H9 (cell line): ENCODE data around the gene DCC. TPM values are rescaled to one million over a fixed set of nuclear protein-coding genes. Genes with fewer than 3 reads are reported as not detected.

ENCODE experiments used
- DNase-seq: peaks from one replicate; pipeline ENCODE4 v3.0.0-alpha.2; 2017
- H2AFZ ChIP-seq: one replicate; pipeline ENCODE4 v1.6.1; 2013; ENCODE audit warnings: mild to moderate bottlenecking, low read length, control low read depth, moderate library complexity
- H2AK5ac ChIP-seq: 2 replicates; pipeline ENCODE4 v1.6.1; 2013; ENCODE audit warnings: low read length, control low read depth, mixed read lengths; ENCODE audit not compliant: insufficient read length
- H2BK120ac ChIP-seq: one replicate; pipeline ENCODE4 v1.6.1; 2013; ENCODE audit warnings: low read depth, mild to moderate bottlenecking, low read length, control low read depth, inconsistent platforms; ENCODE audit not compliant: poor library complexity, severe bottlenecking
- H2BK12ac ChIP-seq: 2 replicates; pipeline ENCODE4 v1.6.1; 2013; ENCODE audit warnings: low read length, control low read depth, mixed read lengths, low read depth; ENCODE audit not compliant: insufficient read length
- H2BK15ac ChIP-seq: 2 replicates; pipeline ENCODE4 v1.6.1; 2013; ENCODE audit warnings: low read depth, low read length, control low read depth
- H2BK20ac ChIP-seq: one replicate; pipeline ENCODE4 v1.6.1; 2013; ENCODE audit warnings: low read depth, mild to moderate bottlenecking, low read length, control low read depth, inconsistent platforms; ENCODE audit not compliant: poor library complexity, severe bottlenecking
- H2BK5ac ChIP-seq: 2 replicates; pipeline ENCODE4 v1.6.1; 2013; ENCODE audit warnings: low read length, control low read depth, mixed read lengths; ENCODE audit not compliant: insufficient read length
- H3K14ac ChIP-seq: 2 replicates; pipeline ENCODE4 v1.6.1; 2013; ENCODE audit warnings: low read length, control low read depth; ENCODE audit not compliant: insufficient read depth
- H3K18ac ChIP-seq: 2 replicates; pipeline ENCODE4 v1.6.1; 2013; ENCODE audit warnings: low read depth, mild to moderate bottlenecking, mixed read lengths, low read length, control low read depth; ENCODE audit not compliant: insufficient read length
- H3K23ac ChIP-seq: 2 replicates; pipeline ENCODE4 v1.6.1; 2013; ENCODE audit warnings: low read length, control low read depth, mixed read lengths, low read depth; ENCODE audit not compliant: insufficient read length
- H3K23me2 ChIP-seq: 2 replicates; pipeline ENCODE4 v1.6.1; 2013; ENCODE audit warnings: low read depth, mild to moderate bottlenecking, mixed read lengths, low read length, control low read depth; ENCODE audit not compliant: insufficient read length, poor library complexity, severe bottlenecking
- H3K27ac ChIP-seq: 2 replicates; pipeline ENCODE4 v1.5.1; 2013; ENCODE audit warnings: low read length, control low read depth, mixed read lengths, low read depth; ENCODE audit not compliant: insufficient read length
- H3K27me3 ChIP-seq: 2 replicates; pipeline ENCODE4 v1.6.1; 2013; ENCODE audit warnings: low read length, control low read depth, inconsistent platforms; ENCODE audit not compliant: insufficient read depth
- H3K4ac ChIP-seq: 2 replicates; pipeline ENCODE4 v1.6.1; 2013; ENCODE audit warnings: low read depth, mild to moderate bottlenecking, control low read depth, inconsistent platforms, low read length, moderate library complexity
- H3K4me1 ChIP-seq: 2 replicates; pipeline ENCODE4 v1.6.1; 2013; ENCODE audit warnings: low read length, control low read depth, inconsistent platforms; ENCODE audit not compliant: insufficient read depth
- H3K4me2 ChIP-seq: 2 replicates; pipeline ENCODE4 v1.6.1; 2013; ENCODE audit warnings: low read length, control low read depth, mixed read lengths; ENCODE audit not compliant: insufficient read length, insufficient read depth
- H3K56ac ChIP-seq: 2 replicates; pipeline ENCODE4 v1.6.1; 2013; ENCODE audit warnings: low read depth, mild to moderate bottlenecking, mixed read lengths, low read length, control low read depth; ENCODE audit not compliant: insufficient read length
- H3K79me1 ChIP-seq: 2 replicates; pipeline ENCODE4 v1.6.1; 2013; ENCODE audit warnings: low read depth, mild to moderate bottlenecking, moderate library complexity, low read length, control low read depth, inconsistent platforms; ENCODE audit not compliant: insufficient read depth, poor library complexity, severe bottlenecking
- H3K79me2 ChIP-seq: 2 replicates; pipeline ENCODE4 v1.6.1; 2013; ENCODE audit warnings: low read length, control low read depth, inconsistent platforms; ENCODE audit not compliant: insufficient read depth
- H3K9ac ChIP-seq: 2 replicates; pipeline ENCODE4 v1.6.1; 2013; ENCODE audit warnings: low read length, control low read depth, mixed read lengths; ENCODE audit not compliant: insufficient read length; ENCODE audit errors: extremely low read depth
- H3K9me3 ChIP-seq: one replicate; pipeline ENCODE4 v1.6.1; 2013; ENCODE audit warnings: low read depth, low read length, inconsistent platforms; ENCODE audit not compliant: control insufficient read depth
- H3T11ph ChIP-seq: one replicate; pipeline ENCODE4 v1.6.1; 2013; ENCODE audit warnings: mild to moderate bottlenecking, low read length, control low read depth, inconsistent platforms
- H4K20me1 ChIP-seq: one replicate; pipeline ENCODE4 v1.6.1; 2013; ENCODE audit not compliant: control insufficient read depth, insufficient read length, insufficient read depth
- H4K5ac ChIP-seq: 2 replicates; pipeline ENCODE4 v1.6.1; 2013; ENCODE audit warnings: low read depth, mild to moderate bottlenecking, mixed read lengths, low read length, control low read depth; ENCODE audit not compliant: insufficient read length
- H4K8ac ChIP-seq: replicated peaks from 2 replicates; pipeline ENCODE4 v1.6.1; 2013; ENCODE audit warnings: low read length, control low read depth, mixed read lengths, low read depth; ENCODE audit not compliant: insufficient read length
- H4K91ac ChIP-seq: 2 replicates; pipeline ENCODE4 v1.6.1; 2013; ENCODE audit warnings: low read depth, mild to moderate bottlenecking, moderate library complexity, mixed read lengths, low read length, control low read depth; ENCODE audit not compliant: insufficient read length
- H3K27ac Mint-ChIP-seq, 3 experiments: 2 replicates in 2 of 3; 3 replicates in 1 of 3; pipeline ENCODE4 v1.8.0; 2020 to 2021; ENCODE audit warnings: mixed read lengths in 3 of 3, mild to moderate bottlenecking in 1 of 3, moderate library complexity in 1 of 3
- H3K27me3 Mint-ChIP-seq: 2 replicates; pipeline ENCODE4 v1.8.0; 2021; ENCODE audit warnings: low read depth, mild to moderate bottlenecking, moderate library complexity, mixed read lengths
- H3K36me3 Mint-ChIP-seq, 3 experiments: 2 replicates in 2 of 3; 3 replicates in 1 of 3; pipeline ENCODE4 v1.8.0; 2020 to 2021; ENCODE audit warnings: low read depth in 3 of 3, mixed read lengths in 3 of 3; ENCODE audit not compliant: insufficient read depth in 1 of 3
- H3K4me1 Mint-ChIP-seq, 2 experiments: 2 replicates each; pipeline ENCODE4 v1.8.0; 2020; ENCODE audit warnings: mixed read lengths in 2 of 2
- H3K4me3 Mint-ChIP-seq, 2 experiments: 2 replicates in 1 of 2; 3 replicates in 1 of 2; pipeline ENCODE4 v1.8.0; 2020 to 2021; ENCODE audit warnings: mild to moderate bottlenecking in 2 of 2, mixed read lengths in 2 of 2, moderate library complexity in 1 of 2
- H3K9me3 Mint-ChIP-seq, 2 experiments: 2 replicates in 1 of 2; 3 replicates in 1 of 2; pipeline ENCODE4 v1.8.0; 2020; ENCODE audit warnings: mild to moderate bottlenecking in 2 of 2, mixed read lengths in 2 of 2, moderate library complexity in 1 of 2
- WGBS: extraction: QIAGEN DNeasy Blood & Tissue Kit; methylation state at CpG from one replicate; pipeline ENCODE4 v1.1.7; 2013; ENCODE audit warnings: missing lambda C conversion rate, low lambda C conversion rate, mixed read lengths; ENCODE audit not compliant: insufficient read length; ENCODE audit errors: extremely low coverage; 5-methylcytosine and 5-hydroxymethylcytosine counted together
- total RNA-seq: library from RNA; stranded (reverse); gene quantifications from 2 replicates; pipeline ENCODE4 v1.2.1, GENCODE V29; 2021
- TF ChIP-seq, protein P1 (sequence below): fragments of 200-600 bp; sonication (generic); conservative IDR thresholded peaks from 3 replicates; pipeline ENCODE4 v1.8.0; 2021; ENCODE audit warnings: antibody characterized with exemption, mild to moderate bottlenecking

Gene DCC
- total RNA-seq, 1 experiment from 2014 or later: 0.35 TPM

GRCh38 chr18:52353589-52353988 lies 13.6 kb downstream of the DCC start:
- Histone ChIP-seq H4K91ac (no peak overlapping the region), H3K4ac (no peak overlapping the region), H3K23ac (no peak overlapping the region), H3K23me2 (no peaks in the 10 kb centered on the region), H4K20me1 (no peaks in the 10 kb centered on the region), H3T11ph (no peak overlapping the region), H3K79me1 (no peaks in the 10 kb centered on the region), H3K56ac (no peak overlapping the region), H2BK5ac (no peak overlapping the region), H3K4me1 (no peaks in the 10 kb centered on the region), H3K14ac (no peak overlapping the region), H3K18ac (no peak overlapping the region), H2BK12ac (no peak overlapping the region), H3K4me2 (no peak overlapping the region), H4K8ac (no peak overlapping the region), H2AK5ac (no peak overlapping the region), H3K79me2 (no peaks in the 10 kb centered on the region), H2AFZ (no peak overlapping the region), H3K27me3 (no peaks in the 10 kb centered on the region), H3K9ac (no peak overlapping the region), H3K27ac (no peak overlapping the region), H3K9me3 (no peaks in the 10 kb centered on the region), H2BK15ac (no peak overlapping the region), H2BK120ac (no peak overlapping the region), H2BK20ac (no peak overlapping the region), H4K5ac (no peak overlapping the region)
- H3K27ac Mint-ChIP-seq: peak overlapping the region in 1 of 3 experiments; percentile 83; a peak in 1 of 7 replicates
- no CpG with 5 or more reads among the region's 4 CpGs for WGBS
- no peak for DNase-seq
- no peaks in the 10 kb centered on the region for H3K36me3 Mint-ChIP-seq
- H3K4me1 Mint-ChIP-seq: 0 out of 4 replicates have a peak, but pooled peaks cover 0 to 3% of the 10 kb centered on the region in 2 experiments
- no peaks in the 10 kb centered on the region; a peak in 1 of 5 replicates for H3K9me3 Mint-ChIP-seq
- TF ChIP-seq, protein P1, sequence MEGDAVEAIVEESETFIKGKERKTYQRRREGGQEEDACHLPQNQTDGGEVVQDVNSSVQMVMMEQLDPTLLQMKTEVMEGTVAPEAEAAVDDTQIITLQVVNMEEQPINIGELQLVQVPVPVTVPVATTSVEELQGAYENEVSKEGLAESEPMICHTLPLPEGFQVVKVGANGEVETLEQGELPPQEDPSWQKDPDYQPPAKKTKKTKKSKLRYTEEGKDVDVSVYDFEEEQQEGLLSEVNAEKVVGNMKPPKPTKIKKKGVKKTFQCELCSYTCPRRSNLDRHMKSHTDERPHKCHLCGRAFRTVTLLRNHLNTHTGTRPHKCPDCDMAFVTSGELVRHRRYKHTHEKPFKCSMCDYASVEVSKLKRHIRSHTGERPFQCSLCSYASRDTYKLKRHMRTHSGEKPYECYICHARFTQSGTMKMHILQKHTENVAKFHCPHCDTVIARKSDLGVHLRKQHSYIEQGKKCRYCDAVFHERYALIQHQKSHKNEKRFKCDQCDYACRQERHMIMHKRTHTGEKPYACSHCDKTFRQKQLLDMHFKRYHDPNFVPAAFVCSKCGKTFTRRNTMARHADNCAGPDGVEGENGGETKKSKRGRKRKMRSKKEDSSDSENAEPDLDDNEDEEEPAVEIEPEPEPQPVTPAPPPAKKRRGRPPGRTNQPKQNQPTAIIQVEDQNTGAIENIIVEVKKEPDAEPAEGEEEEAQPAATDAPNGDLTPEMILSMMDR: no peak
- no peaks in the 10 kb centered on the region for H3K27me3 Mint-ChIP-seq
- H3K4me3 Mint-ChIP-seq: no peak overlapping the region
